ENCODE measurements around the gene PIK3R2.
"Not testable (repeated sequence)": the region's sequence is repeated elsewhere in the genome, so short reads cannot be mapped to it uniquely, and the experiment has no call there.

The PIK3R2 gene

DNA sequence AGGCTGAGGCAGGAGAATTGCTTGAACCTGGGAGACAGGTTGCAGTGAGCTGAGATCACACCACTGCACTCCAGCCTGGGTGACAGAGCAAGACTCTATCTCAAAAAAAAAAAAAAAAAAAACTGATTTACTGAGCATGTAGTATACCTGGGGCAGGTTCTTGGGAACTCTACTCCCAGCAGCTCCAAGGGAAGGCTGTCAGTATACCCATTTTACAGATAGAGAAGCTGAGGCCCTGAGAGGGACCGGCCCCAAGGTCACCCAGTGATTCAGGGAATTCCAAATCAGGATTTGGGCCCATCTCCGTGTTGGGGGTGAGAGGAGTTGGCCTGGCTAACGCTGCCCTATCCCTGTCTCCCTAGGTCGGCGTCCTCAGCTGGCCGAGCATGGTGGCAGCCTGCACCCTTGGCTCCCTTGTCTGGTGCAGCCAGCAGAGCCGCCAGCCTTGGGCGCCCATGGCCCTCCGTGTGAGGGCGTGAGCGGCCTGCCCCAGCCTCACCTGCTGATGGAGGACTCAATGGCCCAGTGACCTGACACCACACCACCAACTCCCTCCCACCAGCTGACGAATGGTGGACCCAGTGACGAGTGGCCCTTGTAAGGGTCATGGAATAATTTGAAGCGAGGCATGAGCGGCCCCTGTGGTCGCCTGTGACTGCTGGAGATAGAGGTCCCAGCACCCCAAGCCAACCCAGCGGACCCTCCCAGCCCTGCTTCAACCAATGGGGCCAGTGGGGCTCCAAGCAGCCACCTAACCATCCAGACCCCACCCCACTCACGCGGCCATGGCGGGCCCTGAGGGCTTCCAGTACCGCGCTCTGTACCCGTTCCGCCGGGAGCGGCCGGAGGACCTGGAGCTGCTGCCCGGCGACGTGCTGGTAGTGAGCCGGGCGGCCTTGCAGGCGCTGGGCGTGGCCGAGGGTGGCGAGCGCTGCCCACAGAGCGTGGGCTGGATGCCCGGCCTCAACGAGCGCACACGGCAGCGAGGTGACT lies 2.4 kb downstream of the PIK3R2 start:
- no peak for DNase-seq (ENCODE audit: low read depth)

DNA sequence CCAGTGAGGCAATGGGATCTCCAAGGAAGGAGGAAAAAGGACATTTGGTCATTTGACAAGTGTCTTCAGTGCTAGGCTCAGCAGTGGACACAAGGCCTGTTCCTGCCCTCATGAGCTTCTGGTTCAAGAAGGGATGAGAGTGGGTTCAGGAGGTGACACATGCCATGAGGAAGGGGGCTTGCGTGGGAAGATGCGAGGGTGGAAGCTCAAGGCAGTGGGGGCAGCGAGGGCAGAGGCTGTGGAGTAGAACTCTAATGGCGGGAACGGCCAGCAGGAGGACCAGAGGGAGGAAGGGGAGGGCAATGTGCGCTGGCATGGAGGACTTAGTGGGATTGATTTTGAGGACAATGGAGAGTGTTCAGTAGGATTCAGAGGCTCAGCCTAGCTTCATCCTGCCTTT lies 3.3 kb downstream of the PIK3R2 start:
- DNase-seq (ENCODE audit: low read depth), result no peak

DNA sequence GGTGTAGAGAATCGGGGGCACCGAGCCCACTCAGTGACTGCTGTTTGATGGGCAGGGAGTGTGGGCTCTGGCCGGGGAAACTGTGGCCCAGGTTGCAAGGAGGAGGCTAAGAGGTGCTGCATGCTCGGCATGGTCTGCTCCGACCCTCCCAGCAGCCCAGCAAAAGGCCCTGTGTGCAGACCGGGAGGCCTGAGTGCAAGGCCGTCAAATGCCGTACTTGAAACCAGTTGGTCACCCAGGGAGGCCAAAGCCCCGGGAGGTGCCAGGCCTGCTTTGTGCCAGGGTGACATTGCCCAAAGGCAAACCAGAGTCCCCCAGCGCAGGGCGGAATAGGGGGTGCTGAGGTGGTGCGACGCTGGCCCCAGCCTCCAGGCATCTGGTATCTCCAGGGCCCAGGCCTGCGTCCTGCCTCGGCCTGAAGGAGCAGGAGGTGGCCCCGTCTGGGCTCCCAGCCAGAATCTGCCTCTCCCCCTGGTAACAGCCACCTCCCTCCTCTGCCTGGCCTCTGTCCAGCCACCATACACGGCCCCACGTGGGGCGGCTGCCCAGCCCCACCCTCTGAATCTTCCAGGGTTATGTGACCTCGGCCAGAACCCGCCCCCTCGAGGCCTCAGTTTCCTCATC lies 4.0 kb downstream of the PIK3R2 start:
- peak; percentile 58 for DNase-seq (ENCODE audit: low read depth)

DNA sequence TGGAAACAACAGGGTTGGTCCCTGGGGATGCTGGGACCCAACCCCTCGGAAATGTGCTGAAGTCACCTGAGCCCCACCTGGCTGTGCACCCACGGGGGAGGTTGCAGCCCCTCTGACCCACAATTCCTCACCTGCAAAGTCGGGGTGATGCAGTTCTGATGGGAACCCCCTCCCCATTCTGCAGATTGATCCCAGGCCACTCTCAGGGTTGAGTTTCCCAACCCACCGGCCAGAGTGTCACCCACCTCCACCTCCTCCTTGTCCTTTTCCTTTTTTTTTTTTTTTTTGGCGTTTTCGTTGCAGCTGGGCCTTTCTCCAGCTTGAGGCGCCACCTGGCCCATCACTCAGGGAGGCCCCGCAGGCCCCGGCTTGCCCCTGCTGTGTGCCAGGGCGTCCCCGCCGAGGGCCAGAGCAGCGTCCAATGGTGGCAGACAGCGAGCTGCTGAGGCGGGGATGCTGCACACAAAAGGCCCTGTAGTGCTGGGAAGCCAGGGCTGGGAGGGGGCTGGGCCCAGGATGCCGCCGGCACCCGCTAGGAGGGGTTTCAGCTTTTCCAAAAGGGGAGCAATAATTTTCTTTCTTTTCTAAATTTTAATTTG lies 4.6 kb downstream of the PIK3R2 start:
- no peak for DNase-seq (ENCODE audit: low read depth)

DNA sequence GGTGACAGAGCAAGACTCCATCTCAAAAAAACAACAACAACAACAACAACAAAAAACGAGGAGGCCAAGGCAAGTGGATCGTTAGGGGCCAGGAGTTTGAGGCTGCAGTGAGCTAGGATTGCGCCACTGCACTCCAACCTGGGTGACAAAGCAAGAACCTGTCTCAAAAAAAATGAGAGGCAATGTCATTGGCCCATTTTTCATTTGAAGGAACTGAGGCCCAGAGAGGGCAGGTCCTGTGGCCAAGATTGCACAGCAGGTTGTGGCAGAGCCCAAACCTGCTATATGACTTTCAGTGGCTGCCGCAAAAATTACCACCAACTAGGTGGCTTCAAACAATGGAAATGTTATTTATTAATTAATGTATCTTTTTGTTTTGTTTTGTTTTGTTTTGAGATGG lies 5.5 kb downstream of the PIK3R2 start:
- DNase-seq (ENCODE audit: low read depth), result no peak

DNA sequence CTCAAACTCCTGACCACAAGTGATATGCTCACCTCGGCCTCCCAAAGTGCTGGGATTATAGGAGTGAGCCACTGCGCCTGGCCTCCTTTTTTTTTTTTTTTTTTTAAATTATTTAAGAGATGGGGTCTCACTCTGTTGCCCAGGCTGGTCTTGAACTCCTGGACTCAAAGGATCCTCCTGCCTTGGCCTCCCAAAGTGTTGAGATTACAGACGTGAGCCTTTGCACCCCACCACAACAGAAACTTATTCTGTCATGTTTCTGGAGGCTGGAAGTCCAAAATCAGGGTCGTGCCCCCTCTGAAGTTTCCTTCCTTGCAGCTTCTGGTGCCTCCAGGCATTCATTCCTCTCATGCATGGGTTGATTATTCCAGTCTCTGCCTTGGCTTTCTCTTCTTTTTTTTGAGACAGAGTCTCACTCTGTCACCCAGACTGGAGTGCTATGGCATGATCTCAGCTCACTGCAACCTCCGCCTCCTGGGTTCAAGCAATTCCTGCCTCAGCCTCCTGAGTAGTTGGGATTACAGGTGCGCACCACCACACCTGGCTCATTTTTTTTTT lies 6.2 kb downstream of the PIK3R2 start:
- not testable (repeated sequence) for DNase-seq (ENCODE audit: low read depth)

DNA sequence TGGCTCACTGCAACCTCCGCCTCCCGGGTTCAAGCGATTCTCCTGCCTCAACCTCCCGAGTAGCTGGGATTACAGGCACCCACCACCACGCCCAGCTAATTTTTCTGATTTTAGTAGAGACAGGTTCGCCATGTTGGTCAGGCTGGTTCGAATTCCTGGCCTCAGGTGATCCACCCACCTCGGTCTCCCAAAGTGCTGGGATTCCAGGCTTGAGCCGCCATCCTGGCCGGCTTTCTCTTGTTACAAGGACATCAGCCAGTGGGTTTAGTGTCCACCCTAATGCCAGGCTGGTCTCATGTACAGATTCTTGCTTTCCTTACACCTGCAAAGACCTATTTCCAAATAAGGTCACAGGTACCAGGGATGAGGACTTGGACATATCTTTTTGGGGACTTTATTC lies 6.8 kb downstream of the PIK3R2 start:
- DNase-seq (ENCODE audit: low read depth), result no peak

DNA sequence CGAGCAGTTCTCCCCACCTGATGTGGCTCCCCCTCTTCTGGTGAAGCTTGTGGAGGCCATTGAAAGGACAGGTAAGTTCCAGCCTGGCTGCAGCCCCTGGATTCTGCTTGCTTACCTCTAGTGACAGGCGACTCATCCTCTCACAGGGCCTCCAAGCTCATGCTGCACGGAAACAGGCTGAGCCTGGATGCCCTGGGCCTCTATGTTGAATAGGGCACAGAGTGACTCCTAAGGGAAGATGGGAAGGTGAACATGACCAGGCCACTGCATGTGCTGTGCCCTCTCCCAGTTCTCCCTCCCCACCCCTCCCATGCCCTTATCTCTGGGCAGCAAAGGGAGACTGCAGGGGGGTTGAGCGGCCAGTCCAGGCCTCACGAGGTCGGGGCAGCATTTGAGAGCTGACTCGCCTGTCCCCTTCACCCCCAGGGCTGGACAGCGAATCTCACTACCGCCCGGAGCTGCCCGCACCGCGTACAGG lies 7.6 kb downstream of the PIK3R2 start:
- no peak for DNase-seq (ENCODE audit: low read depth)

DNA sequence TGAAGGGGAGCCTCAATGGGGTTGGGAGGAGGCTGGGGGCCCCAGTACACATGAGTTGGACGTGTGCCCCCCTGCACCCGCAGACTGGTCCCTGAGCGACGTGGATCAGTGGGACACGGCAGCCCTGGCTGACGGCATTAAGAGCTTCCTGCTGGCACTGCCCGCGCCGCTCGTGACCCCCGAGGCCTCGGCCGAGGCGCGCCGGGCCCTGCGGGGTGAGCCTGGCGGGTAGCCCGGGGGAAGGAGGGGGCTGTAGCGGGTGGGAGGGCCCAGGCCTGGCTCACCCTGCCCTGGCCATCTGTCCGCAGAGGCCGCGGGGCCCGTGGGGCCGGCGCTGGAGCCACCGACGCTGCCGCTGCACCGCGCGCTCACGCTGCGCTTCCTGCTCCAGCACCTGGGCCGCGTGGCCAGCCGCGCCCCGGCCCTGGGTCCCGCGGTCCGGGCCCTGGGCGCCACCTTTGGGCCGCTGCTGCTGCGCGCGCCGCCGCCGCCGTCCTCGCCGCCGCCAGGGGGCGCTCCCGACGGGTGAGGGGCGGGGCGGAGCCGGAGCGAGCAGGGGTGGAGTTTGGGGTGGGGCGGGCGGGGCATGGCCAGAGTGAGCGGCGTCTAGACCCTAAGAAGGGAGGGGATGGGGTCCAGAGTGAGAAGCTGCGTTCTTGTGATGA lies 8.1 kb downstream of the PIK3R2 start:
- no peak for DNase-seq (ENCODE audit: low read depth)

DNA sequence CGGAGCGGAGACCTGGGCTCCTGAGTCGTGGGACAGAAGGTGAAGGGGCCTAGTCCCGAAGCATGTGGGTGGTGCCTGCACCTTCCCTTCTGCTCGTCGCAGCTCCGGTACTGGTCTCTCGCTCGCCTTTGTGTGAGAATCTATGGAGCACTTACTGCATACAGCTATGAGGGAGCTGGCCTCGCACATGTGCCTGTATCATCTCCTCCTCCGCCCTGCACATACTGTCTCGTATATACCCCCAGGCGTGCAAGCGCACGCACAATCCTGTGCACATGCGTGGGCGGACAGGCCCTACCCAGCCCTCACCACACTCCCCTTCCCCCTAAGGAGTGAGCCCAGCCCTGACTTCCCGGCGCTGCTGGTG lies 8.7 kb downstream of the PIK3R2 start:
- DNase-seq (ENCODE audit: low read depth), result no peak

DNA sequence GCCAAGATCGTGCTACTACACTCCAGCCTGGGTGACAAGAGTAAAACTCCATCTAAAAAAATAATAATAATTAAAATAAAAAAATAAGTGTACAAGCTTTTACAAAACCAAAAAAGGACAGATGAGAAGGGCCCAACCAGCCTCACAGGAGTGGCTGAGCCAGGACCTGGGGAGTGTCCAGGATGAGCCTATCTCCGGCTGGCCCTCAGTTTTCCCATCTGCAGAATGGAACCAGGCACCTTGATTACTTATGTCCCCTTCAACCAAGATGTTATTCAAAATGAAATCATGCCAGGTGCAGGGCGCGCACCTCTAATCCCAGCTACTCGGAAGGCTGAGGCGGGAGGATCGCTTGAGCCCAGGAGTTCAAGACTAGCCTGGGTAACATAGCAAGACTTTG lies 11.1 kb downstream of the PIK3R2 start:
- no peak for DNase-seq (ENCODE audit: low read depth)

DNA sequence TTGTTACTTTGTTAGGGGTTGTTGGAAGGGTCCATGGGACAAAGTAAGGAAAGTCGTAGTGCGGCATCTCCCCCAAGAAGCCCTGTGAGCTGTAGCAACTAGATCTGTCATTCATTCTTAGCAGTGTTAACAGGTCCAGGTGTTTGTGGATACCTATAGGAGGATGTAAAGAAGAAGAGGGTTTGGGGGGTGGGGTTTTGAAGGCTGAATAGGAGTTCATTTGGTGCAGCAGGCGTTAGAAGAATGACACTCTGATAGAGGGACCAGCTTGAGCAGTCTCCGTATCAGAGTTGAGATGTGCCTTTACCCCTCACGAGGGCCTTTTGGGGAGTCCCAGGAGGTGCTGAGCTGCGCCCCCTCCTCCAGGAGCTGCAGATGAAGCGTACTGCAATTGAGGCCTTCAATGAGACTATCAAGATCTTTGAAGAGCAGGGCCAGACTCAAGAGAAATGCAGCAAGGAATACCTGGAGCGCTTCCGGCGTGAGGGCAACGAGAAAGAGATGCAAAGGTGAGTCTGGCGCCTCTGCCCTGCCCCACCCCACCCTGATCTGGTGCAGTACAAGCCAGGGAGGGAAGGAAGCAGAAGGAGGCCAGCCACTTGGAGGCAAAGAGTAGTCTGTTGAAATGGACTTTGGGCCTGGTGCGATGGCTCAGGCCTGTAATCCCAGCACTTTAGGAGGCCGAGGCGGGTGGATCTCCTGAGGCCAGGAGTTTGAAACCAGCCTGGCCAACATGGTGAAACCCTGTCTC lies 13.0 kb downstream of the PIK3R2 start:
- DNase-seq (ENCODE audit: low read depth), result no peak

DNA sequence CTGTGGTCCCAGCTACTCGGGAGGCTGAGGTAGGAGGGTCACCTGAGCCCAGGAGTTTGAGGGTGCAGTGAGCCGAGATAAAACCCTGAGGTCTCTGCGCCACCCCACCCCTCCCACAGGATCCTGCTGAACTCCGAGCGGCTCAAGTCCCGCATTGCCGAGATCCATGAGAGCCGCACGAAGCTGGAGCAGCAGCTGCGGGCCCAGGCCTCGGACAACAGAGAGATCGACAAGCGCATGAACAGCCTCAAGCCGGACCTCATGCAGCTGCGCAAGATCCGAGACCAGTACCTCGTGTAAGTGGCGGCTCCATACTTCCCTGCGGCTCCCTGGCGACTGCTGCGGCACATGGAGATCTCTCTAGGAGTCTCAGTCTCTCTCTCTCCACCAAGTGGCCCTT lies 14.0 kb downstream of the PIK3R2 start:
- no peak for DNase-seq (ENCODE audit: low read depth)

DNA sequence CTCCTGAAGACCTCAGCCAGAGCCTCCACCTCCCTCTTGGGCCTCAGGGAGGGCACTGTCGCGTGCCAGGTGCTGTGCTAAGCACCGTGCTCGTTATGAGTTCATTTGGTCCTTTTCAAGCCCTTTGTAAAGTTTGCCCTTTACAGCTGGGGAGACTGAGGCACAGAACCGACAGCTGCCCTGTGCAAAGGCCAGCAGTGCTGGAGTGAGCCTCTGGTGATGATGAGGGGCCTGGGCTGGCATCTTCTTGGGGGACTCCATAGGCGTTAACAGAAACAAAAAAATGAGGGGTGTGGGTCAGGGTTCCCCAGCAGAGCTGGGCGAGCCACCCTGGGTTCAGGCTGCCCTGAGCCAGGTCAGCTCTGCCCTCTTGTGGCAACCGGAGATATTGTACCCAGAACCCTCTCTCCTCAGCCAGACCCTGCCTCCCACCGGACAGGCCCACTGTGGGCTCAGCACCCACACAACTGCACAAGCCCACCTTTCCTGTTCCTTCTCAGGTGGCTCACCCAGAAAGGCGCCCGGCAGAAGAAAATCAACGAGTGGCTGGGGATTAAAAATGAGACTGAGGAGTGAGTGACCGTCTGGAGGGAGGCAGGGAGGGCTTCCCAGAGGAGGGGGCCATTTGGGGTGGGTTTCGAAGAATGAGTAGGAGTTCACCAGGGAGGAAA lies 15.1 kb downstream of the PIK3R2 start:
- no peak for DNase-seq (ENCODE audit: low read depth)

DNA sequence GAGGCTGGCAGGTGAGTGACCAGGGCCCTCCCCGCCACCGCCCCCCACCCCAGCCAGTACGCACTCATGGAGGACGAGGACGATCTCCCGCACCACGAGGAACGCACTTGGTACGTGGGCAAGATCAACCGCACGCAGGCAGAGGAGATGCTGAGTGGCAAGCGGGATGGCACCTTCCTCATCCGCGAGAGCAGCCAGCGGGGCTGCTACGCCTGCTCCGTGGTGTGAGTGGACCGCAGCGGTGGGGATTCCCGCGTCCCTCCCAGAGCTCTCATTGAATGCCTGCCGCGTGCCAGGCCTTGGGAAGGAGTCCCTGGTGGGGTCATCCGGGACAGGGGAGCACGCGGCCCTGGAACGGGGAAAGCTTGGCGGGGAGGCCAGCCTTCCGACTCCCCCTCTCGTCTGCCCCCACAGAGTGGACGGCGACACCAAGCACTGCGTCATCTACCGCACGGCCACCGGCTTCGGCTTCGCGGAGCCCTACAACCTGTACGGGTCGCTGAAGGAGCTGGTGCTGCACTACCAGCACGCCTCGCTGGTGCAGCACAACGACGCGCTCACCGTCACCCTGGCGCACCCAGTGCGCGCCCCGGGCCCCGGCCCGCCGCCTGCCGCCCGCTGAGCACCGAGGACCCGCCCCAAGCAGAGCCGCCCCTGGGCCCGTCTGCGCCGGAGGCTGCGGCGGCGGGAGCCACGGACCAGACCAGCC lies 15.9 kb downstream of the PIK3R2 start:
- DNase-seq (ENCODE audit: low read depth), result no peak

DNA sequence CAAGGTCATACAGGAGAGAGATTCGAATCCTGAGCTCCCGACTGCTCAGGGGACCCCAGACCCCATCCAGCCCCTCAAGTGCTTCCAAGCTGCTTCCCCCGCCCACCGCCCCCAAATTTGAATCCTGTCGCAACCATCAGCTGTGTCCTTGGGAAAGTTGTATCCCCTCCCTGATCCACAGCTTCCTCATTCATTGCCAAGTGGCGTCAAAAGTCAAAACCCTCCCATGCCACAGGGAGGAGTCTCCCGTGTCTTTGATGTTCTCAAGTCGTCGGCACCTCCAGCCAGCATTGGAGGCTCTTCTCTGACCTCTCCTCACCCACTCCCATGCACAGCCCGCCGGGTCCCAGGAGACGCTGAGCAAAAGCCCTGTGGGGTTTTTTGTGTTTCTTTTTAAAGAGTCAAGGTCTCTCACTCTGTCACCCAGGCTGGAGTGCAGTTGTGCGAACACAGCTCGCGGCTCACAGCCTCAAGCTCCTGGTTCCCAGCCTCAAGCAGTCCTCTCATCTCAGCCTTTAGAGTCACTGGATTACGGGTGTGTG lies 17.8 kb downstream of the PIK3R2 start:
- no peak for DNase-seq (ENCODE audit: low read depth)

DNA sequence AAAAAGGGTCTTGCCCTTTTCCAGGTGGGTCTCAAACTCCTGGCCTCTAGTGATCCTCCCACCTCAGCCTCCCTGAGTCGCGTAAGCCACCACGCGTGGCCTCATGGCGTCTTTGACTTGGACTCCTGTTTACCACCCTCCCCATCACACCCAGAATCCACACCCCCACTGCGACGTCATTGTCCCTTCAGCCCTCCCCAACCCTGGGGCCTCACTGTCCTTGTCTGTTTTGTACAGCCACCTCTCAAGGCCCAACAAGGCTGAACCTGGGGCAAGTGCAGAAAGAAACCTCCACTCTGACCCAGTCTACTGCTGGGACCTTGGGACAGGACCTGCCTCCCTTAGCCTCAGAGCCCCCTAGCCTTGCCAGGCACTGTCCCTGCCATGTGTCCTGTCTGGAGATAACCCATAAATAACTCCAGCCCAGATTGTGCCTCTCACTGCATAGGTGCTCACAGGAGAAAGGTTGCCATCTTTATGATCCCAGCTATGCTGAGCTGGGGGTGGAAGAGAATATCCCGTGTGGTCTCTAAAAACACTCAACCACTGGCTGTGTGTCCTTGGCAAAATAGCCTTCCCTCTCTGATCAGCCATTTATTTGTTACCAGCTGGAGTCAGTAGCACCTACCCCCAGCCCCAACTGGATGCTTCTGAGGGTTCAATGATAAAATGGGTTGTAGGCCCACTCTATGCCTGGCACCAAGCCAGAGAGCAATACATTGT lies 18.8 kb downstream of the PIK3R2 start:
- DNase-seq (ENCODE audit: low read depth), result no peak

DNA sequence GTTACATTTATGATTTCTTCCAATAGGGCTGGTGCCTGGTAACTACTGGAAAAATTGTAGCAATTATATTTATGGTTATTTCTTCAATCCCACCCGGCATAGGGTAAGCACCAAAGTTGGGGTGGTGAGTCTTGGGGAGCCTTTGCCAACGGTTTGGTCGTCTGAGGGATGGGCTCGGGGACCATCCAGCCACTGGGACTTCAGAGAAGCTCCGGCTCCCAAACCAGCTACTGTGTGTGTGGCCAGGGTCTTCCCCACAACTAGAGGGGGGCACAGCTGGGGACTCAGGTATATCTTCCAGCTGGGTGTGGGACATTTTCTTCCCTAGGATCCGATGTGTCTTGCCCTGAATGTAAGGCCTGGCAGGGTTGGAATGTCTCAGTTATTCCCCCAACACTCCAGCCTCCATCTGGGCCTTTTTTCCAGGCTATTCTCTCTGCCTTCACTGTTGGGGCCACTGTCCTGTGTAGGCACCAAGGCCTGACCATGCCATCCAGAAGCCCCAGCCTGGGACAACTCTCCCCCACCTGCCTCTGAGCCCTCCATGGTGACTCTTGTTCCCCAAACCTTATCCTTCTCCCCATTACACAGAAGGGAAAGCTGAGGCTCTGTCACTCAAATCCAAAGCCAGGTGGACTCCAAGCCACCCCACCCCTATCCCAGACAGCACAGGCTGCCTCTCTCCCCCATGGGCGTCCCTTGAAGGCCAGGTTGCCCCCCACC lies 19.5 kb downstream of the PIK3R2 start:
- DNase-seq (ENCODE audit: low read depth), result no peak
